HepG2 (cell line): ENCODE data around the gene CADPS.

Experiments used
- ARNT ChIP-seq: fragments of 450-650 bp; IDR thresholded peaks from 2 replicates; pipeline ENCODE4 v1.6.1; 2017
- GTF2F1 ChIP-seq: fragments of 150-350 bp; IDR thresholded peaks from 2 replicates; pipeline ENCODE4 v1.6.1; 2014; ENCODE audit warnings: low read length
- MED13 ChIP-seq: sonication (generic); formaldehyde crosslinking; IDR thresholded peaks from 2 replicates; pipeline ENCODE4 v1.5.0; 2020; ENCODE audit warnings: missing genetic modification reagents
- NR3C1 ChIP-seq: sonication (generic); formaldehyde crosslinking; IDR thresholded peaks from 2 replicates; pipeline ENCODE4 v1.4.0; 2020; ENCODE audit warnings: missing genetic modification reagents
- ZNF136 ChIP-seq: sonication (generic); formaldehyde crosslinking; IDR thresholded peaks from 2 replicates; pipeline ENCODE4 v1.8.1; 2022; ENCODE audit warnings: low read depth, mild to moderate bottlenecking, moderate library complexity, missing genetic modification reagents
- ZNF180 ChIP-seq: sonication (generic); formaldehyde crosslinking; IDR thresholded peaks from 2 replicates; pipeline ENCODE4 v1.4.0; 2020; ENCODE audit warnings: low read depth, missing genetic modification reagents, borderline replicate concordance
- TF ChIP-seq, protein P1 (sequence below): sonication (generic); formaldehyde crosslinking; IDR thresholded peaks from 2 replicates; pipeline ENCODE4 v1.5.0; 2020; ENCODE audit warnings: mild to moderate bottlenecking, missing genetic modification reagents, moderate library complexity
- TF ChIP-seq, protein P2 (sequence below): IDR thresholded peaks from 2 replicates; pipeline ENCODE4 v1.6.1; 2012; ENCODE audit warnings: inconsistent platforms
- TF ChIP-seq, protein P3 (sequence below): IDR thresholded peaks from 2 replicates; pipeline ENCODE4 v1.6.1; 2016
- TF ChIP-seq, protein P4 (sequence below): sonication (generic); formaldehyde crosslinking; IDR thresholded peaks from 2 replicates; pipeline ENCODE4 v1.8.1; 2023; ENCODE audit warnings: missing genetic modification reagents, mild to moderate bottlenecking, borderline replicate concordance

DNA sequence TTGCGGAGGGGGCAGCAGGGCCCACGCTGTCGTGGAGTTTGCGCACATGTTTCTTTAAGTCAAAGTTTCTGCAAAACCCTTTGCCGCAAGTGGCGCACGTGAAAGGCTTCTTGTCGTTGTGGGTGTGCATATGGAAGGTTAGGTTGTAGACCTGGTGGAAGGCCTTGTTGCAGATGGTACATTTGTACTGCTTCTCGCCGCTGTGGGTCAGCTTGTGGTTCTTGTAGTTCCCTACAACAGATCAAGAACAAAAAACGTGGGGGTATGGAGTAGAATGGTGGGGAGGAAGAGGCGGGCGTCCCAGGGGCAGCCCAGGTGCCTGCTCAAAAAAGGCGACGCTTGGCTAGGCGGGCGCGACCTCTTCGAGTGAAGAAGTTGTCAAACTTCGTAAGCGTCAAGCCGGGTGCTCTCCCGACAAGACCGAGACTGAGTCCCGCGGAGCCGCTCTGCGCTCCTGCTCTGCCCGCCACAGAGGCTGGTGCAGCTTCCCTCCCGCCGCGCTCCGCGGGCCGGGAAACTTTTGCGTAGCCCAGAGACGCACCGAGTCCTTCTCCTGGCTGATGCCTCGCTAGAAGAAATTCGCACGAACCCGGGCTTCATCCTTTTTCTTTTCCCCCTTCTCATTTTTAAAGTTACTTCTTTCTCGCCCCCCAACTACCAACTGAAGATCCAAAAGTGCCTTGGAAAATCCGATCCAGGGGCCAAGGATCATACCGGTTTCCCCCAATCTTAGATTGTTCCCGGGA lies 504.9 kb downstream of the CADPS start:
- TF ChIP-seq GTF2F1 (no peak), ARNT (no peak), ZNF136 (CRISPR knock-in tag) (no peak), MED13 (CRISPR knock-in tag) (no peak), NR3C1 (CRISPR knock-in tag) (no peak), ZNF180 (CRISPR knock-in tag) (no peak)
- TF ChIP-seq, protein P1, sequence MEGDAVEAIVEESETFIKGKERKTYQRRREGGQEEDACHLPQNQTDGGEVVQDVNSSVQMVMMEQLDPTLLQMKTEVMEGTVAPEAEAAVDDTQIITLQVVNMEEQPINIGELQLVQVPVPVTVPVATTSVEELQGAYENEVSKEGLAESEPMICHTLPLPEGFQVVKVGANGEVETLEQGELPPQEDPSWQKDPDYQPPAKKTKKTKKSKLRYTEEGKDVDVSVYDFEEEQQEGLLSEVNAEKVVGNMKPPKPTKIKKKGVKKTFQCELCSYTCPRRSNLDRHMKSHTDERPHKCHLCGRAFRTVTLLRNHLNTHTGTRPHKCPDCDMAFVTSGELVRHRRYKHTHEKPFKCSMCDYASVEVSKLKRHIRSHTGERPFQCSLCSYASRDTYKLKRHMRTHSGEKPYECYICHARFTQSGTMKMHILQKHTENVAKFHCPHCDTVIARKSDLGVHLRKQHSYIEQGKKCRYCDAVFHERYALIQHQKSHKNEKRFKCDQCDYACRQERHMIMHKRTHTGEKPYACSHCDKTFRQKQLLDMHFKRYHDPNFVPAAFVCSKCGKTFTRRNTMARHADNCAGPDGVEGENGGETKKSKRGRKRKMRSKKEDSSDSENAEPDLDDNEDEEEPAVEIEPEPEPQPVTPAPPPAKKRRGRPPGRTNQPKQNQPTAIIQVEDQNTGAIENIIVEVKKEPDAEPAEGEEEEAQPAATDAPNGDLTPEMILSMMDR (CRISPR knock-in tag), result no peak
- TF ChIP-seq, protein P2, sequence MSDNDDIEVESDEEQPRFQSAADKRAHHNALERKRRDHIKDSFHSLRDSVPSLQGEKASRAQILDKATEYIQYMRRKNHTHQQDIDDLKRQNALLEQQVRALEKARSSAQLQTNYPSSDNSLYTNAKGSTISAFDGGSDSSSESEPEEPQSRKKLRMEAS, result no peak
- TF ChIP-seq, protein P3, sequence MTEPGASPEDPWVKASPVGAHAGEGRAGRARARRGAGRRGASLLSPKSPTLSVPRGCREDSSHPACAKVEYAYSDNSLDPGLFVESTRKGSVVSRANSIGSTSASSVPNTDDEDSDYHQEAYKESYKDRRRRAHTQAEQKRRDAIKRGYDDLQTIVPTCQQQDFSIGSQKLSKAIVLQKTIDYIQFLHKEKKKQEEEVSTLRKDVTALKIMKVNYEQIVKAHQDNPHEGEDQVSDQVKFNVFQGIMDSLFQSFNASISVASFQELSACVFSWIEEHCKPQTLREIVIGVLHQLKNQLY (CRISPR knock-in tag), result no peak
- TF ChIP-seq, protein P4, sequence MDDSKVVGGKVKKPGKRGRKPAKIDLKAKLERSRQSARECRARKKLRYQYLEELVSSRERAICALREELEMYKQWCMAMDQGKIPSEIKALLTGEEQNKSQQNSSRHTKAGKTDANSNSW (CRISPR knock-in tag), result no peak
